Parathyroid adenoma (tissue), 2 donors: ENCODE results near the gene AKAP9.

Source experiments
- H2AFZ ChIP-seq: fragments of 300-600 bp; sonication (generic); one replicate; pipeline ENCODE4 v1.7.0; 2017; ENCODE audit warnings: antibody characterized with exemption, mild to moderate bottlenecking
- H3K27ac ChIP-seq: fragments of 300-600 bp; sonication (generic); one replicate; pipeline ENCODE4 v1.7.0; 2017
- H3K27me3 ChIP-seq: fragments of 300-600 bp; sonication (generic); one replicate; pipeline ENCODE4 v1.7.0; 2017; ENCODE audit warnings: low read length; ENCODE audit not compliant: control insufficient read depth, insufficient read depth
- H3K36me3 ChIP-seq: fragments of 300-600 bp; sonication (generic); one replicate; pipeline ENCODE4 v1.7.0; 2017; ENCODE audit warnings: low read length; ENCODE audit not compliant: control insufficient read depth, insufficient read depth
- H3K4me1 ChIP-seq: fragments of 300-600 bp; sonication (generic); one replicate; pipeline ENCODE4 v1.7.0; 2017; ENCODE audit warnings: control low read depth
- H3K4me2 ChIP-seq: fragments of 300-600 bp; sonication (generic); one replicate; pipeline ENCODE4 v1.7.0; 2017; ENCODE audit warnings: low read length
- H3K4me3 ChIP-seq: fragments of 300-600 bp; sonication (generic); one replicate; pipeline ENCODE4 v1.7.0; 2017; ENCODE audit warnings: low read depth, low read length
- H3K79me2 ChIP-seq: fragments of 300-600 bp; sonication (generic); one replicate; pipeline ENCODE4 v1.7.0; 2017; ENCODE audit warnings: control low read depth
- H3K9ac ChIP-seq: fragments of 300-600 bp; sonication (generic); one replicate; pipeline ENCODE4 v1.7.0; 2017; ENCODE audit warnings: mild to moderate bottlenecking
- H3K9me3 ChIP-seq: fragments of 300-600 bp; sonication (generic); one replicate; pipeline ENCODE4 v1.7.0; 2017; ENCODE audit warnings: low read length; ENCODE audit not compliant: control insufficient read depth
- CTCF ChIP-seq: fragments of 300-600 bp; sonication (generic); IDR thresholded peaks from one replicate; pipeline ENCODE4 v1.7.0; 2017; ENCODE audit warnings: antibody characterized with exemption, mild to moderate bottlenecking
- donor health status: primary hyperparathyroidism.

AKAP9 gene

DNA sequence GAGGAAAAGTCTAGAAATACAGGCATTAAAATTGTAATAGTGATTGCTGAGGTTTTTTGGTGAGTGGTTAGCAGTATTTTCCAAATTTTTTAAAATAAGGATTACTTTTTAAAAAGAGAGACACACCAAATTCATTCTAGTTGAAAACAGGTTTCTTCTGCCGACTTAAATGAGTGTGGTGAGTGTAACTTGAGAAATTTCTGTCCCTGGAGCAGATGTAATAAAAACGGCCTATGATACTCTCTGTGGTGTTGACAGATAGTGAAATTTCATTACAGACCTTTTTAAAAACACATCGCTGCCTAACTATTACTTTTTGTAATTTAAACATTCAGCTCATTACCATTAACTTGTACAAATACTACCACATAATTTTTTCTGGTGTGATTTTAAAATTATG is 103.5 kb downstream of the AKAP9 start:
- no peak overlapping the region for H3K9ac ChIP-seq
- H3K27ac ChIP-seq, result no peak overlapping the region
- no peaks in the 10 kb centered on the region for H3K4me1 ChIP-seq
- H3K79me2 ChIP-seq, result no peaks in the 10 kb centered on the region
- H3K36me3 ChIP-seq, result no peaks in the 10 kb centered on the region
- H3K4me3 ChIP-seq, result no peak overlapping the region
- no peak for TF ChIP-seq CTCF
- H3K9me3 ChIP-seq, result no peaks in the 10 kb centered on the region
- no peak overlapping the region for H2AFZ ChIP-seq
- H3K27me3 ChIP-seq, result no peaks in the 10 kb centered on the region
- no peak overlapping the region for H3K4me2 ChIP-seq

- no peak overlapping the region for H2AFZ ChIP-seq
- H3K4me3 ChIP-seq, result no peak overlapping the region
- no peak overlapping the region for H3K9ac ChIP-seq
- no peak overlapping the region for H3K4me2 ChIP-seq
- no peaks in the 10 kb centered on the region for H3K9me3 ChIP-seq
- H3K36me3 ChIP-seq, result no peaks in the 10 kb centered on the region
- no peaks in the 10 kb centered on the region for H3K79me2 ChIP-seq
- no peak for TF ChIP-seq CTCF
- no peaks in the 10 kb centered on the region for H3K4me1 ChIP-seq
- H3K27me3 ChIP-seq, result no peaks in the 10 kb centered on the region
- no peak overlapping the region for H3K27ac ChIP-seq
Observed at GRCh38 chr7:92044940-92045339, 104.3 kb downstream of the AKAP9 start.

DNA sequence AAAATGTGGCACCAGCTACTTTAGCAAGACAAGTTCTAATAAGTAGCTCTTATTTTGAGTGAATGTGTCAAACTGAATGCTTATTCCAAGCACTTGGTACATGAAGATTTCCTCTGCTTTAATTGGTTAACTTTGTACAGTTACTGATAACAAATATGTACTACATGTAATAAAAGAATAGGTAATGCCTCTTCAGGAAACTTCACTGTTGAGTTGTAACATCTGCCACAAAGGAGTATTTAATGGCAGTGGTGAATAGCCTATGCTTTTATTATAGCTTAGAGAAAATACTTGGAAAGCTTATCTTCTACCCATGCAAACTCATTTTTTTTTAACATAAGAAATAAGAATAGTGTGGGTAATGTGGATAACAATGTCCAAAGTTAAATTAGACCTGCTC is 111.0 kb downstream of the AKAP9 start:
- Histone ChIP-seq H3K4me2 (no peak overlapping the region), H2AFZ (no peak overlapping the region), H3K79me2 (no peaks in the 10 kb centered on the region), H3K27me3 (no peaks in the 10 kb centered on the region), H3K36me3 (no peaks in the 10 kb centered on the region), H3K4me1 (no peaks in the 10 kb centered on the region), H3K27ac (no peak overlapping the region), H3K9me3 (no peaks in the 10 kb centered on the region), H3K9ac (no peak overlapping the region), H3K4me3 (no peak overlapping the region)
- TF ChIP-seq CTCF, result no peak

DNA sequence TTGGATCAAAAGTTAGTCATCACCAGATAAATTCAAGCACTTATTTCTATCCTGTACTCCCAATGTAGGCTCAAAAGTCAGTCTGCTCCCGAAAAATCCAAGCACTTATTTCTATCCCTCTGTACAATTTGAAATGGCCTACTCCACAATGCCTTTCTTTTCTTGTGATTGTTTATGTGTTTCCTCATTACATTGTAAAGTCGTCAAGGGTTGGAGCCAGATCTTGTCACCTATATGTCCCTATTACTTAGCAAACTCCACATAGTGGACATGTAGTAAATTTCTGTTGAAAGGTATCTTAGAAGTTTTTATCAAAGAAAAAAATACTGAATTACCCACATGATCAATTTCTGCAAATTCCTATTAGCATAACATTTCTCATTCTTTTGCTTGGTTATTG is 111.5 kb downstream of the AKAP9 start:
- H2AFZ ChIP-seq, result no peak overlapping the region
- H3K27me3 ChIP-seq, result no peaks in the 10 kb centered on the region
- H3K36me3 ChIP-seq, result no peaks in the 10 kb centered on the region
- H3K9ac ChIP-seq, result no peak overlapping the region
- no peak overlapping the region for H3K4me2 ChIP-seq
- H3K27ac ChIP-seq, result no peak overlapping the region
- H3K9me3 ChIP-seq, result no peaks in the 10 kb centered on the region
- H3K79me2 ChIP-seq, result no peaks in the 10 kb centered on the region
- H3K4me1 ChIP-seq, result no peaks in the 10 kb centered on the region
- no peak for TF ChIP-seq CTCF
- H3K4me3 ChIP-seq, result no peak overlapping the region

DNA sequence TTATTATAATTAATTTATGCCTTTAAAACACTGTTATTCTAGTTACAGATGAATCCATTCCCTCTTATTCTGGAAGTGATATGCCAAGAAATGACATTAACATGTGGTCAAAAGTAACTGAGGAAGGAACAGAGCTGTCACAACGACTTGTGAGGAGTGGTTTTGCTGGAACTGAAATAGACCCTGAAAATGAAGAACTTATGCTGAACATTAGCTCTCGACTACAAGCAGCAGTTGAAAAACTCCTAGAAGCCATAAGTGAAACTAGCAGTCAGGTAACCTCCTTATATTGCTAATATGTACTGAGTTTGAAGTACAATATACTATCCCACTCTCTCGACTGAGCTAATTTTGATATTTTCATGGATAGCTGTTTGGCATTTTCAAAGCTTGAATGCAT is 112.0 kb downstream of the AKAP9 start:
- no peak overlapping the region for H3K27ac ChIP-seq
- H2AFZ ChIP-seq, result no peak overlapping the region

More for the DNA sequence above, 112.0 kb downstream of the AKAP9 start:
- Histone ChIP-seq H3K9me3 (no peaks in the 10 kb centered on the region), H3K4me1 (peaks cover 4% of the 10 kb centered on the region), H3K4me2 (no peak overlapping the region), H3K36me3 (no peaks in the 10 kb centered on the region), H3K9ac (no peak overlapping the region), H3K79me2 (no peaks in the 10 kb centered on the region), H3K4me3 (no peak overlapping the region), H3K27me3 (no peaks in the 10 kb centered on the region)
- TF ChIP-seq CTCF, result no peak
